ENCODE results near the gene MYLIP.

The MYLIP gene

DNA sequence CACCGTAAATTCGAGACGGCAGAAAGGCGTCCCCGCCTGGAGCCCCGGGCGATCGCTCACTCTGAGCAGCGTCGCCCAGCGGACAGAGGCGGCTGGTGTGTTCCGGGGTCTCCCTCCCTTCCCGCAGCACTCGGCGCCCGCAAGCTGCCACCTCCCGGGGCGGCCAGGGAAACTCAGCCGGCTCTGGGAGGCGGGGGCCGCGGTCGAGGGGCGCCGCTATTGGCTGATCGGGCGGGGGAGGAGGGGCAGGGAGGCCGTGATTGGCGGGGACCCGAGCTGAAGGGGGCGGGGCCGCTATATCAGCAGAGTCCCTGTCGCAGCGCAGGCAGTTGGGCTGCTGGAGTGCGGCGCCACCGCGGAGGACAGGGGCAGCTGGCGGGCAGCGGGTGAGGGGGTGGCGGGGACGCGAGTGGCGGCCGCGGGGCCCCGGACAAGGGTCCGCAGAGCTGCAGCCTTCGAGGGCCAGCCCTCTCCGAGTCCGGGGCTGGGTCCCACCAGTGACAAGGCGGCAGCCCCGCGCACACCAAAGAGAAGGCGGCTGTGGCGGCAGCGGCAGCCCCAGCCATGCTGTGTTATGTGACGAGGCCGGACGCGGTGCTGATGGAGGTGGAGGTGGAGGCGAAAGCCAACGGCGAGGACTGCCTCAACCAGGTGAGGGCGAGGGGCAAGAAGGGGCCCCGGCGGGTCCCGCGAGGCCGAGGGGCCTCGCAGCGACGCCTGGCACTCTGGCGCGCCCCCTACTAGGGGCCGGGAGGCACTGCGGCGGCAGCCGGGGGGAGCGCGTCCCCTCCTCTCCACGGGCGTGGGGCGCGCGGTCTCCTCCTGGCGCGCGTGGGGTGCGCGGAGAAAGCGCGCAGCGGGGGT is at the start of gene MYLIP:
Gene MYLIP, plus strand, starts transcription at position 328 of the 864 bp plus-strand sequence. Its CDS starts 237 bp downstream, at position 565.
- peak; percentile 85 for DNase-seq (ENCODE audit: low read depth)

DNA sequence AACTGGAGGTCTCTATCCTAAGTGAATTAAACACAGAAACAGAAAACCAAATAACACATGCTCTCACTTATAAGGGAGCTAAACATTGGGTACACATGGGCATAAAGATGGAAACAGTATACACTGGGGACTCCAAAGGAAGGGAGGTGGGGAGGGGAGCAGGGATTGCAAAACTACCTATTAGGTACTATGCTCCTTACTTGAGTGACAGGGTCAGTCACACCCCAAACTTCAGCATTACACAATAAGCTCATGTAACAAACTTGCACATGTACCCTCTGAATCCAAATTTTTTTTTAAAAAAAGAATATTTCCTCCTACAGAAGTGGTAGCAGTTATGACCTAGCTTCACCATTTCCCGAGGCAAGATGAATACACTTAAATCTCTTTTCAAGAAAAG is 49.5 kb upstream of the MYLIP start:
- no peak for DNase-seq (ENCODE audit: low read depth)

DNA sequence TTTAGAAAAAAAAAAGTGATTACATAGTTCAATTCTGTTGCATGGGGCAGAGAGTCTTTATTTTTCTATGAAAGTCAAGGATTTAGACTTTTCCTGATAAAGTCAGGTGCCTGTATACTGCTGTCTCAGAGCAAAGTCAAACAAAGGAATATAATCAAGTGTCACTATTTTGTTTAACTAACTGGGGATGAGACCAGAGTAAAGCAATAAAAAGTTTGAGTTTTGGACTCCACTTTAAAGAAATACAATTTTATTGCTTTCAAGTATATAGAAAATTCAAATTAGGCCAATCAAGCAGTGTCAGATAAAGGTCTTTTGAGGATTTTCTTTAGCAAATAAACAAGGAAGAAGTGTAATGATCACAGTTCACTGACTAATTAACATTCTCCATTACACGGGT is 48.7 kb upstream of the MYLIP start:
- no peak for DNase-seq (ENCODE audit: low read depth)

DNA sequence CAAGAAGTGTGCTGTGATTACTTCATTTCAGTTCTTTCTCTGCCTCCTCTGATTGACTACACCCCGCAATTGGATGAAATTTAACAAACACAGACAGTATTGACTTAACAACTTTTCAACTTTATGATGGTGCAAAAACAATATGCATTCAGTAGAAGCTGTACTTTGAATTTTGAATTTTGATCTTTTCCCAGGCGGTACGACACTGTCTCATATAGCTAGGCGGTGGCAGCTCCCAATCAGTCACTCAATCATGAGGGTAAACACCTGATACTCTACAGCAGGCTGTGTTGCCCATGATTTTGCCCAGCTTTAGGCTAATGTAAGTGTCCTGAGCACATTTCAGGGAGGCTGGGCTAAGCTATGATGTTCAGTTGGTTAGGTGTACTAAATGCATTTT is 47.6 kb upstream of the MYLIP start:
- no peak for DNase-seq (ENCODE audit: low read depth)

DNA sequence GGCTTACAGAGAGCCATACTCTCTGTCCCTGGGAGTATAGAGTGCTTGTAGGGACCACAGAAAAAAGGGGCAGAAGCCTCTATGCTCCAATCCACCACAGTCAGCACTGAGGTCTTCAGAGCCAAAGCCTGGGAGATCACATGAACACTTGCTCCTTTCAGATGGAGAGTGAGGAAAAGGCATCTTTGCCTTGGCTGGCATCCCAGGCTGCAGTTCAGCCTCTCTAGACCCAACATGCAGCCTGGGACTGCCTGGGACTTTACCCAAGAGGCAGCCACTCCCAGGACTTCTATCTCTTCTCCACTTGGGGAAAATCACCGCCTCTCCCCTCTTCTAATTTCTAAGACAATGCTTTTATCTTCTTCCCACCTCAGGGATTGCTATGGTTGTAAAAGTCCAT is 46.5 kb upstream of the MYLIP start:
- no peak for DNase-seq (ENCODE audit: low read depth)

DNA sequence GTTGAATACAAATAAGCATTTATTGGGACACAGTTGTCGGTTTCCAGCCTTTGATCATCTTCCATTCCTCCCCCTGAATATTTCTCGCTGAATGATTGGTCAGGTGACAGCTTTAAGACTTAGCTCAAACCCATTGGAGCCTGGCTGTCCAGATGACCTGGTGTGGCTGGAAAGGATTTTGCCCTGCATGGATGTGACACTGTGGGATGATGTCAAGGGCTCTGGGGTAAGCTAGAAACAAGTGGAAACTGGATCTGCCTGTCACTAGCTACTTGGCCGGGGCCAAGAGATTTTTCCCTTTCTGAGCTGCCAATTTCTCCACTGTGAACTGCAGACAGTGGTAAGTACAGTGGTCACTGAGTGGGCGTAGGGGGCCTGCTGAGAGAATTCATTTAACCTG is 41.9 kb upstream of the MYLIP start:
- no peak for DNase-seq (ENCODE audit: low read depth)

DNA sequence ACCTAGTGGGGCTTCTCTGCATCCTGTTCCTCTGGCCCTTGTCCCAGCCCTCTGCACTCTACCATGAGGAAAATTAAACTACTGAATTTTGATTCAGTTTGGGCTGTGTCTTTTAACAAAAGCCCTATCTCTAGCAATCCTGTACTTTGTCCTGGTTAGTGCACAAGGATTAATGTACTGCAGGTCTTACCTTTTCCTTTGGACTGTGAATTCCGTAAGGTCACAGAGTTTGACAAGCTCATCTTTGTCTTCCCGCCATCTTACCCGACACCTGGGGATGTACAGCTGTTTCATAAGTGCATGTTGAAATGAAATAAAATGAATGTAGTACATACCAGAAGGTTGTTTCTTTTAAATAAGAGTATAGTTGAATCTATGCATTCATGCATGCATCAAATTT is 41.5 kb upstream of the MYLIP start:
- DNase-seq (ENCODE audit: low read depth) = no peak

DNA sequence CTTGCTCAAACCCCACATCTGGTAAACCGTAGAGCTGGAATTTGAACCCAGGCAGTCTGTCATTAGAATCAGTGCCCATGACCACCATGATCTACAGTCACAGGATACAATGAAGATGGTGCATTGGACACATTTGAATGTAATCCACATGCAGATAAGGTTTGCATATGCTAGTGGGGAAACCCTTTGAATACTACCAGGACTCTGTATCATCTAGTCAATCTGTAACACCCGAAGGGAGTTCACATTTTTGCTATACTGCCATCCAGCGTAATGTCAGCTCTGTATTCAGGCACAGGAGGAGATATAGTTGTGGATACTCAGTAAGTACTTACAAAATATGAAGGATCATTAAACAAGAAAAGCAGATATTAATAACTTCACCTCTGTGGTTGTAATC is 40.5 kb upstream of the MYLIP start:
- DNase-seq (ENCODE audit: low read depth) = no peak

DNA sequence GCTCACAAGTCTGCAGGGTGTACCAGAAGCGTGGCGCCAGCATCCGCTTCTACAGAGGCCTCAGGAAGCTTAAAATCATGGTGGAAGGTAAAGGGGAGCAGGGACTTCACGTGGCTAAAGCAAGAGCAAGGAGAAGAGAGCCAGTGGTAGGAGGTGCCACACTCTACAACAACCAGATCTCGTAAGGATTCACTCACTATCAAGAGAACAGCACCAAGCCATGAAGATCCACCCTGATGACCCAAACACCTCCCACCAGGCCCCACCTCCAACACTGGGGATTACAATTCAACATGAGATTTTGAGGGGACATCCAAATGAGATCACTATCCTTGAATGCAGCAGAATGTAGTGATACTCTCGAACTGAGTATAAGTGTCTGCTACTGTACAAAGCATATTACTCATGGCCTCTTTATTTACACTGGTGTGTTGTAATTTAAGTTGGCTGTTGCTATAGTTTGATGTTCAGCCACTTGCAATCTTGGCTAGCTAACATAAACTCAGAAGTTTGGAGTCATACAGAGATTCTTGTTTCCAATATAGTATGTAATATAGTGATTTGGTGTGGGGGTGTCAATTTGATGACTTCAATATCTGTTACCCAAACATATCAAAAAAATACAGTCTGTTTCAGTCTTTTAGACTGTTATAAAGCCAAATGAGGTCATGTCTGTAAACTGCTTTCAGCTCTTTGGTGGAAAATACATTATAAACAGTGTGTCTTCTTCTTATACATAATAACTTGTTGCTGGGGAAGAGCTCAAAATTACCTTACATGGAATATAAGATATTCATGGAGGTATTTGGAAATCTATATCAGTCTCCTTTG is 39.4 kb upstream of the MYLIP start:
- DNase-seq (ENCODE audit: low read depth) = peak; percentile 26

DNA sequence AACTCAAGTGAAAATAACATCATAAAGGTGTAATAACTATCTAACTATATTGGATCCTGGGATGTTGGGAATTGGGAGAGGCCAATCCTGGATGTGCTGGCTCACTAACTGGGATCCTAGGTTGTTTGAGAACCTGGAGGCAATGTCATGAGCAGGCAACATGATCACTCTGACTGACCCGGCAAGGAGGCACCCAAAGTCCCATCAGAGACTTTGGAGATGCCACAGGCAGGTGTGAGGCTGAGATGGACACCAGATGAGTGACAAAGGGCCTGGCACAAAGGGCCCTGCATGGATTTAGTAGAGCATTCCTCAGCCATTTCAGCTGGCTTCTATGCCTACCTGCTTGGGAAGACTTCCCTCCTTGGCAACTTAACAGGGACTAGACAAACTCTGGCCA is 38.4 kb upstream of the MYLIP start:
- no peak for DNase-seq (ENCODE audit: low read depth)

DNA sequence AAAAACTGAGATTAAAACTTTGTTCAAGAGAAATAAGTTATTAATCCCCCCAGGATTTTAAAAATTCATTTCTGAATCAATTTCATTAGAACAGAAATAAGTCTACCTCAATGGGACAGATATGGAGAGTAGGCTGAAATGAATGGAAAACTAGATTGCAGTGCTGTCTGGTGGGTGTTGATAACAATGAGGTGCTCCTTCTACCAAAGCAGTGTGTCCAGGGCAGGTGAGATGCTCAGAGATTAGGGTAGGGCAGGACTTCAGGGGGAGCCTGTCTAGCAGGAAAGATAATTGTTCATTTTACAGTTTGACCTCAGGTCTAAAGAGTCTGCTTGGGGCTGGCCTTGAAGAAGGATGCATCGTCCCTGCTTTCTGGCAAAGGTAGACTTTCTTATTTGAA is 38.0 kb upstream of the MYLIP start:
- no peak for DNase-seq (ENCODE audit: low read depth)

DNA sequence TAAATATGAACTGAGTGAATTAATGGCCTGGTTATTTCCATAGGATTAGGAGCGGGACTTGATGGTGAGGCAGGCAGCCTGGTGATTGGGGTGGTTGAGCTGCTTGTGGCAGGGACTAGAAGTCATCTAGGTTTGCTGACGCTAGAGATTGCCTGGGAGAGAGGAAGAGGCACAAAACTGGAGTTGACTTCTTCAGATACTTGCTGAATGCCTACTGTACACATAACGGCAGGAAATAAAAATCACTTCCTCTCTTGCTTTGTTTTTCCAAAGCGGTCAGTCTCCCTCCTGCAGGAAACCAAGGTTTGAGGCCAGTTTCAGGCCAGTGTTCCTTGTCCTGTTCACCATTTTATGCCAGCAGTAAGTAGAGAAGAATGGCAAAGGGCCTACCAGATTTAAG is 36.7 kb upstream of the MYLIP start:
- no peak for DNase-seq (ENCODE audit: low read depth)

DNA sequence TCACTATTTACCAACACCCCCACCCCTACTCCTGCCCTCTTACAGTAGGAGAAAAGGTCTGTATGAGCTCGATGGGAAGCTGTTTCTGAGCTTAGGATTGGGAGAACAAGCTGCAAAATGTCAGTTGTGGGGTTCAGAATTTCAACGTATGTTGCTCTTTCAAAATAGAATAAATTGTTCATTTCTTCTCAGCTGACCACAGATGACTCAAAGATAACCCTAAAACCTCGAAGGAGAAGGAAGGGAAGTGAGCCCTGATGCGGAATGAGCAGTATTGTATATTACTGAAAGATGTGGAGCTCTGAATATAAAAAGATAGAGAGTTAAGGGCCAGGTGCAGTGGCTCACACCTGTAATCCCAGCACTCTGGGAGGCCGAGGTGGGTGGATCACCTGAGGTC is 35.9 kb upstream of the MYLIP start:
- DNase-seq (ENCODE audit: low read depth) = no peak

DNA sequence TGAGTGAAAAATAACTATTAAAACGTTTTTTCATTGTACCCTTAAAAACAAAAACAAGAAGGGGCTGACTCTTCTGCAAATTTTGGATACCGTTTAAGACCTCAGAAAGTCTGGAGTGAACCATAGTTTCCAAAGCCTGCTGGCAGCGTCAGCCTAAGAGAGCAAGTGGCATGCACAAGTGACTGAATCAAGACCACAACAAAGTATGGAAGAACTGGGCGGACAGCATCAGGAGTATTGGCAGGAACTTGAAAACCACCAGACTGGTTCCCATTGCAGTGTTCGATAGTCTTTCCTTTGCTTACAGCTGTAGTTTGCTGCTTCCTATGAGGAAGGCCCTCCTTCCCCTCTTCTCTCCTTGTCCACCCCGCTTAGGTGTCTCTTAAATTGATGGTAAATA is 33.7 kb upstream of the MYLIP start:
- no peak for DNase-seq (ENCODE audit: low read depth)

DNA sequence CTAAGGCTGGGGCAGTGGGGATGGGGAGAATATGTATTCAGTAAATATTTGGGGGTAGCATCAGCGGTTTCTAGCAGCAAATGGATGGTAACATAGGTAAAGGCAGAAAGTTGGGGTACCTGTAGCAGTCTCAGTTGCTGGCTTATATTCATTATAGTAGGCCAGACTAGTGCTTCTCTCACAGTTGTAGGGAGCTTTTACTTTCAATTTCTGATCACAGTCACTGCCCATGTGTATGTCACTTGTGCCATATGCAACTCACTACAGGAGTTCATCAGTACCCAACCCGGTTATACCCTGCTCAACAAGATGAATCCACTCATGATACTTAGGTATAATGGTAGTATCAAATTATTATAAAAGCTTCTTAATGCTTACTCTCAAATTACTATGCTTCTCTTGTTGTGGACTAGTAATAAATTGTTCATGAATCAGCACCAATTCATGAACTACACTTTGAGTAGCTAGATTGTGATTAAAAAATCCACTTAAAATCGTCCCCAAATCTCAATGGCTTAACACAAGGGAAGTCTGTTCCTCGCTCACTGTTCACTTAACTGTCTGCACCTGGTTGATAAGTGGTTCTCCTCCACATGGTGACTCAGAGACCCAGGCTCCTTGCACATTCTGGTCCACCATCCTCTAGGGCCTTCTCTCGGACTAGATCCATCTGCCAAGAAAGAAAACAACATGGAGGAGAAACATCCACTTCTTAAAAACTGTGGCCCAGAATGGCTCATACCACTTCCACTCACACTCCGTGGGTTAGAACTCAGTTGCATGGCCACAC is 31.3 kb upstream of the MYLIP start:
- no peak for DNase-seq (ENCODE audit: low read depth)

DNA sequence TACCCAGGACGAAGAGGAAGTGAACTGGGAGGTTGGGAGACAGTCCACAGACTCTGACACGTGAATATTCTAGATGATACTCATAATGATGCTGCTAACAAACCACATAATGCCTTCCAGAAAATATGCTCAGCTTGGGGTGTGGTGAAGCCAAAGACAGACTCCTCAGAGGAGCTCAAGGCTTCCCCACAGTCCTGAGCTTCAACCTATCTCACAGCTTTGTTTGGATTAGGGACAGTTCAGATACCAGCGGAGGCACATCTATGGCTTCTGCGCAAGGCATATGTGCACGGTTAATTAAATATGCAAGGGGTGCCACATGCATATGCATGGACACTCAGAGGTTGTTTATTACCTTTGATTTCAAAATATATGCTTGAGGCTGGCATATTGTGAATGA is 30.7 kb upstream of the MYLIP start:
- DNase-seq (ENCODE audit: low read depth) = no peak

DNA sequence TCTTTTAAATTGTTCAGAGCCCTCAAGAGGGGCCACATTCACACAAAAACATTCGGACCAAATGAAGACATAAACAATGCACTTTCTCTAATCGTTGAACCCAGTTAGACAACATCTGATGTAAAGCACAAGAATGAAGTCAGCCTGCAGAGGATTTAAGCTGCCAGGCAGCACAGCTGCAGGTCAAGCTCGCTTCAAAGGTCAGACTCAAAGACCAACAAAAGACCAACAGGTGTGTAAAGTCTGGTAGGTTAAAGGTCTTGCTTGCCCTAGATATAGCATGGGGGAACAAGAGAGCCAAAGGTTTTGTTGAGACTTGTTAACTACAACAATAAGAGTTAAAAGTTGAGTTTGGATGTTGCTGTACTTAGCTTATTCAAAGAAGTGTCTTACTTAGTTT is 26.7 kb upstream of the MYLIP start:
- DNase-seq (ENCODE audit: low read depth) = no peak

DNA sequence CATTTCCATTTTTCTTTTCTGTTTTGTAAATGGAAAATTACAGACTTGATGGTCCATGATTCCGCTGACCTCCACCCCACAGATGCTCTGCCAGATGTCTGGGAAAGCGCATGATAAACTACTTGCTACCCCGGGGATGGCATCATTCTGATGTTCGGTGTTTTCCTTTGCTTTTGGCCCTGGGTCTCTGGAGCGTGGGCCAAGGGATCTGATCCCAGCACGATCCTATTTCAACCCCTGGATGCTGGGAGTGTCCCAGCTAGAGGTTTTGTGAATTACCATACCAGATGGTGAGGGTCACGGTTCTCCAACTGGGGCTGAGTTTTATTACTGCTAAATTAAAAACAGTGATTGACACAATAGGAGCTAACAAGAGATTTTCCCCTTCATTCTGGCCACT is 25.2 kb upstream of the MYLIP start:
- DNase-seq (ENCODE audit: low read depth) = peak; percentile 5

DNA sequence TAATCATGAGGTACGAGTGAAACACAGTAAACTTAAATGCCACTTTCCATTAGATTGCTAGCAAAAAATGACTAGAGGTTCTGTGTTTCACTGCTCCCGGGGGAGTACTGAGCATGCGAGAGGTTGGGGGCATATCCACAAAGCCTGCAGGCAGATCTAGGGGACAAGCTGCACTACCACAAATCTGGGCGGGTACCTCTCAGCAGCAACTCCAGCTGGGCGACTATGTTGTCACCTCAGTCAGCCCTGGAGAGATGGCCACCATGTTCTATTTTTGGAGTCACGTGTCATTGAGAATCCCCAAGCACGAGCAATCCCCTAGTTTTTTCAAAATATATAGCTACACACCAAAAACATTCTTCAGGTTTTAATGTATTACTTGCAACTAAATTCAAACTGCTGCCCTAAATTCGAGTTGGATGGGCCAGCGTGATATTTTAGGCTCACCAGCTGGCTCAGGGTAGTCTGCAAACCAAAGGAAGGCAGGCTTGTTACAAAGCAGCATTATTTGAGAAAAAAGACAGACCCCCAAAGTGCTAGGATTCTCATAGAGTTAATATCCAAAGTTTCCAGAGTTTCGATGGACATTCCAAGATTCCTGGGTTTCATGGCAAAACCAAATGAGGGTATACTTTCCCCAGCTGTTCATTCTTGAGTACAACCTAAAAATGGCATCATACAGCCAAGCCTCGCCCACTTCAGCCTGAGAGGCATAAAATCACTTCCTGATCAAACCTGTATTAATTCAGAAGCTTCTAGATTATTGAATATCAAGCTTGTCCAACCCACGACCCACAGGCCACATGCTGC is 24.1 kb upstream of the MYLIP start:
- no peak for DNase-seq (ENCODE audit: low read depth)

DNA sequence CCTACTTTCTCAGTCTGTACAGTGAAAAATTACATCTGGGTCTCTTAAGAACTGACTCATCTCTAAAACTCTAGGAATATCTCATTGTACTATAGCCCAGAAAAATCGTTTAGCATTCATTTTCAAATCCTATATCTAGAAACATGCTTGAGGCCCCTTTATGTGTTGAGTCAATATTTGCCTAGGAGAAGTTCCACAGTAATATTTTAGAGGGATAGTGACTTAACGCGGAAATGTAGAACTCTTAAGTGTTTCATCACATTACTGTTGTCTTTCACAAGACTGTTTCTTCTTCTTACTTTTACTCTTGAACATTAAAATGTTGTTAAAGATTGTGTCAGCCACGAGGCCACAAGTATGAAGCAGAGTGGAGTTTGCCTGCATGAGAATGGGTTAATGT is 23.0 kb upstream of the MYLIP start:
- peak; percentile 32 for DNase-seq (ENCODE audit: low read depth)

DNA sequence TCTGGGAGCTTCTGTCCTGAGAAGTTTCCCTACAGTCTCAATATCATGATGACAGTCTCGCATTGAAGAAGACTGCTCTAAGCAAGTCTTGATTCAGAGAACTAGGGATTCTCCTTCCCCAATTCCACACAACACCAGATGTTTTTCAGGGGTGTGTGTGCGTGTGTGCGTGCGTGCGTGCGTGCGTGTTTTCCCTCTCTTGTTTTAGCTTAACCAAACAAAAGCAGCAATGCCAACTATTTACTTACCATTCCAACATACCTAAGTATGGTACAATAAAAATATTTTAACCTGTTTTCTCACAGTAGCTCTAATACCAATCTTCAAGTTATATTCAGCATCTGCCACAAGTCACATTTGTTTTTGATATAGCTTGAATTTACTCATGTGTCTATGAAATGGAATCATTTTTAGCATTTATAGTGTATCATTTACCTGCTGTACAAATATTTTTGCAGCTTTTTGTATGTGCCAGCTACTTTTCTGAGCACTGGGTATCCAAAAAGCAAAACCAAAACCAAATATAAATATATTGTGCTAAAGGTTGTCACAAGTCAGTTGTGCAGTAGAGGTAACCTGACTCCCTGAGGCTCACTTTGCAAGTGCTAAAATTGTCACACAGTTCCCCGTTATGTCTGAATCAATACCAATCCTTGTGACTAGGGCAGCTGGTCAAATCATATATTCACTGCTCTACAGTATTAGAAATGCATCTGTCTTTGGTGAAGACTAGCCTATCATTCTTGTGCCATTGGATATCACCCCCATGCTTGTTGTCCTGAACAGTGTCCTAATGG is 21.7 kb upstream of the MYLIP start:
- no peak for DNase-seq (ENCODE audit: low read depth)

Measured in fibroblast of the conjunctiva (primary cell).